ENCODE measurements around the gene ANHX. TPM values are rescaled to one million over a fixed set of nuclear protein-coding genes. Genes with fewer than 3 reads are reported as not detected.
"Not testable (repeated sequence)": the region's sequence is repeated elsewhere in the genome, so short reads cannot be mapped to it uniquely, and the experiment has no call there.

Gene ANHX
- not detected for total RNA-seq

- H3K4me1 Mint-ChIP-seq (ENCODE audit: low read depth): no peaks in the 10 kb centered on the region
- H3K27me3 Mint-ChIP-seq: no peaks in the 10 kb centered on the region
- DNase-seq: no peak
- TF ChIP-seq, protein P1, sequence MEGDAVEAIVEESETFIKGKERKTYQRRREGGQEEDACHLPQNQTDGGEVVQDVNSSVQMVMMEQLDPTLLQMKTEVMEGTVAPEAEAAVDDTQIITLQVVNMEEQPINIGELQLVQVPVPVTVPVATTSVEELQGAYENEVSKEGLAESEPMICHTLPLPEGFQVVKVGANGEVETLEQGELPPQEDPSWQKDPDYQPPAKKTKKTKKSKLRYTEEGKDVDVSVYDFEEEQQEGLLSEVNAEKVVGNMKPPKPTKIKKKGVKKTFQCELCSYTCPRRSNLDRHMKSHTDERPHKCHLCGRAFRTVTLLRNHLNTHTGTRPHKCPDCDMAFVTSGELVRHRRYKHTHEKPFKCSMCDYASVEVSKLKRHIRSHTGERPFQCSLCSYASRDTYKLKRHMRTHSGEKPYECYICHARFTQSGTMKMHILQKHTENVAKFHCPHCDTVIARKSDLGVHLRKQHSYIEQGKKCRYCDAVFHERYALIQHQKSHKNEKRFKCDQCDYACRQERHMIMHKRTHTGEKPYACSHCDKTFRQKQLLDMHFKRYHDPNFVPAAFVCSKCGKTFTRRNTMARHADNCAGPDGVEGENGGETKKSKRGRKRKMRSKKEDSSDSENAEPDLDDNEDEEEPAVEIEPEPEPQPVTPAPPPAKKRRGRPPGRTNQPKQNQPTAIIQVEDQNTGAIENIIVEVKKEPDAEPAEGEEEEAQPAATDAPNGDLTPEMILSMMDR (IDR thresholded peaks at IDR 0.05): no peak
- no peak within 1 kb of the TSS for H3K27ac Mint-ChIP-seq
- peaks cover 4% of the 10 kb centered on the region for H3K36me3 Mint-ChIP-seq (ENCODE audit: low read depth)
- ATAC-seq: no peak
- H3K4me3 Mint-ChIP-seq: no peak within 1 kb of the TSS
- ChIA-PET CTCF (no interaction called here), POLR2A (no interaction called here)
- H3K9me3 Mint-ChIP-seq: peaks cover 15% of the 10 kb centered on the region
- intact Hi-C loops (cut with micrococcal nuclease): no loop called here
Measured at GRCh38 chr12:133235401-133236112, at the start of gene ANHX. ANHX (minus strand) TSS chr12:133235877; CDS start chr12:133234356, 1,521 bp downstream.

- ATAC-seq; H3K36me3 Mint-ChIP-seq (ENCODE audit: low read depth); DNase-seq; H3K4me1 Mint-ChIP-seq (ENCODE audit: low read depth); H3K9me3 Mint-ChIP-seq; H3K27me3 Mint-ChIP-seq; POLR2A ChIA-PET; H3K27ac Mint-ChIP-seq; intact Hi-C loops (cut with micrococcal nuclease); H3K4me3 Mint-ChIP-seq; CTCF ChIA-PET: not testable (repeated sequence)
Measured at GRCh38 chr12:133264668-133265067, 29.0 kb upstream of the ANHX start.

- ChIA-PET POLR2A (no interaction called here), CTCF (no interaction called here)
- H3K4me3 Mint-ChIP-seq: no peak overlapping the region
- DNase-seq (no peak), ATAC-seq (no peak)
- no peaks in the 10 kb centered on the region for H3K27me3 Mint-ChIP-seq
- TF ChIP-seq, protein P1 (IDR thresholded peaks at IDR 0.05): no peak
- no peaks in the 10 kb centered on the region for H3K4me1 Mint-ChIP-seq (ENCODE audit: low read depth)
- intact Hi-C loops (cut with micrococcal nuclease): no loop called here
- no peak overlapping the region for H3K27ac Mint-ChIP-seq
- no peaks in the 10 kb centered on the region for H3K36me3 Mint-ChIP-seq (ENCODE audit: low read depth)
- peaks cover 5% of the 10 kb centered on the region for H3K9me3 Mint-ChIP-seq
Measured at GRCh38 chr12:133264173-133264572, 28.5 kb upstream of the ANHX start.

- ChIA-PET CTCF (no interaction called here), POLR2A (no interaction called here)
- TF ChIP-seq, protein P1 (IDR thresholded peaks at IDR 0.05): no peak
- peaks cover 14% of the 10 kb centered on the region for H3K9me3 Mint-ChIP-seq
- intact Hi-C loops (cut with micrococcal nuclease): no loop called here
- ATAC-seq (no peak), DNase-seq (no peak)
- no peaks in the 10 kb centered on the region for H3K36me3 Mint-ChIP-seq (ENCODE audit: low read depth)
- H3K4me1 Mint-ChIP-seq (ENCODE audit: low read depth): no peaks in the 10 kb centered on the region
- H3K4me3 Mint-ChIP-seq: no peak overlapping the region
- H3K27me3 Mint-ChIP-seq: peaks cover 7% of the 10 kb centered on the region
- H3K27ac Mint-ChIP-seq: no peak overlapping the region
Measured at GRCh38 chr12:133256321-133256720, 20.6 kb upstream of the ANHX start.

GRCh38 chr12:133255833-133256232, 20.2 kb upstream of the ANHX start:
- POLR2A ChIA-PET; CTCF ChIA-PET; H3K4me3 Mint-ChIP-seq; H3K36me3 Mint-ChIP-seq (ENCODE audit: low read depth); DNase-seq; intact Hi-C loops (cut with micrococcal nuclease); H3K27ac Mint-ChIP-seq; H3K27me3 Mint-ChIP-seq; ATAC-seq; H3K4me1 Mint-ChIP-seq (ENCODE audit: low read depth): not testable (repeated sequence)
- H3K9me3 Mint-ChIP-seq: peaks cover 14% of the 10 kb centered on the region

DNA sequence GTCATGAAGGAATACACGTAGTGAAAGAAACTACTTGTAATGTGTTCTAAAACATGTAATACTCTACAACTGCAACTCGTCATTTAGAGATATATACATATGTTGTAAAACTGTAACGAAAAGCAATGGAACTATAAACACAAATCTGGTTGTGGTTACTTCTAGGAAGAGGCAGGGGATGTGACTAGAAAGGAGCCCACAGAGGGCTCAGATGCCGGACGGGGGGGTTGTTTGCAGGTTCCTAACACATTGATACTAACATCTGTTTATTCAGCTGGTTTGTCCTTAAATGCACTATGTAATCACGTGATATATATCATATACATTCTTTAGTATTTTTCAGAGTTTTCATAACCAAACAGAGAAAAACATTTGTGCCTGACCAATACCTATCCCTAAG, 16.1 kb upstream of the ANHX start:
- ATAC-seq (no peak), DNase-seq (no peak)
- intact Hi-C loops (cut with micrococcal nuclease): no loop called here
- Mint-ChIP-seq H3K36me3 (ENCODE audit: low read depth) (no peaks in the 10 kb centered on the region), H3K27ac (no peak overlapping the region), H3K9me3 (peaks cover 21% of the 10 kb centered on the region), H3K27me3 (peaks cover 5% of the 10 kb centered on the region), H3K4me1 (ENCODE audit: low read depth) (no peaks in the 10 kb centered on the region), H3K4me3 (no peak overlapping the region)
- TF ChIP-seq, protein P1 (IDR thresholded peaks at IDR 0.05): no peak
- POLR2A ChIA-PET: no interaction called here
- CTCF ChIA-PET: no interaction called here
